Measurements from ENCODE around the gene FICD.
"Not testable (repeated sequence)": the region's sequence is repeated elsewhere in the genome, so short reads cannot be mapped to it uniquely, and the experiment has no call there.

FICD gene
- long read RNA-seq, donor 1, partial matches to known transcripts = 11 of 13 reads
- long read RNA-seq, donor 1, other reads (novel, unspliced or antisense) = 0 of 13 reads
- long read RNA-seq, donor 2 = 0 reads
- long read RNA-seq, donor 3 = 0 reads
- long read RNA-seq, donor 4 = 0 reads
- long read RNA-seq, donor 5, partial matches to known transcripts = 0 of 1 reads
- long read RNA-seq, donor 5, other reads (novel, unspliced or antisense) = 0 of 1 reads
- long read RNA-seq, donor 6, partial matches to known transcripts = 0 of 1 reads
- long read RNA-seq, donor 6, other reads (novel, unspliced or antisense) = 0 of 1 reads
- long read RNA-seq, donor 7, partial matches to known transcripts = 0 of 2 reads
- long read RNA-seq, donor 7, other reads (novel, unspliced or antisense) = 0 of 2 reads
- long read RNA-seq, donor 8, partial matches to known transcripts = 11 of 20 reads
- long read RNA-seq, donor 8, other reads (novel, unspliced or antisense) = 8 of 20 reads

- peak; percentile 87 for DNase-seq
These were observed at the start of gene FICD for GRCh38 chr12:108514973-108515814. Gene FICD, plus strand, starts transcription at chr12:108515277. Its CDS starts 1,696 bp downstream, at chr12:108516973.

- DNase-seq = no peak
These were observed 49.7 kb upstream of the FICD start for GRCh38 chr12:108465417-108465816.

DNA sequence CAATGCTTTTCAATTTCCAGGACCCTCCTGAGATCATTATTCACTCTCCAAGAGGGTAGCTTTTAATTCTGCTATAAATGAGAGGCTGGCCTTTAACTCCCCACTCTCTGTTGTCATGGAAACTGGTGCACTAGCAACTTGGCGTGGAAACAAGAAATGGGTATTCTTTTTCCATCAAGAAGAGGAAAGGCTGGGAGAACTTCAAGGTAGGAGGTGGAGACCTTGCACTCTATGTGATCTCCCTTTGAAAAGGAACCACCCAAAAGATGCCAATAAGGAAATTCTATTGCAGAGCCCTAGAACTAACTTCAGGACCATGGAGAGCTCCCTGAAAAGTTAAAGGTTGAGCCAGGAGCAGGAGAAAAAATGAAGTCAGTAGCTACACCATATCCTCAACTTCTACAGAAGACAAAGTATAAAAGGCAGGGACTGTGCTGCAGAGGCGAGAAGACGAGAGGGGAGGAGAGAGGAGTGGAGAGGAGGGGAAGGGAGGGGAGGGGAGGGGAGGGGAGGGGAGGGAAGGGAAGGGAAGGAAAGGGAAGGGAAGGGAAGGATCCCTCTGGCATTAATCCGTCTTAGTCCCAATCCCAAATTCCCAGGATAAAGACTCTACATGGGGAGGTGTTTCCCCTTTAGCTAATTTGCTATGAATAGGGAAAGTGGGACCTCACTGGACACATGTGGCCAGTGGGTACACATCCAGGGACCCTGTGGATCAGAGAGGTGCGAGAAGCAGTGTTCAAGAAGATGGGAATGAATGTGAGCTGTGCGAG is 46.7 kb upstream of the FICD start:
- DNase-seq = no peak

DNA sequence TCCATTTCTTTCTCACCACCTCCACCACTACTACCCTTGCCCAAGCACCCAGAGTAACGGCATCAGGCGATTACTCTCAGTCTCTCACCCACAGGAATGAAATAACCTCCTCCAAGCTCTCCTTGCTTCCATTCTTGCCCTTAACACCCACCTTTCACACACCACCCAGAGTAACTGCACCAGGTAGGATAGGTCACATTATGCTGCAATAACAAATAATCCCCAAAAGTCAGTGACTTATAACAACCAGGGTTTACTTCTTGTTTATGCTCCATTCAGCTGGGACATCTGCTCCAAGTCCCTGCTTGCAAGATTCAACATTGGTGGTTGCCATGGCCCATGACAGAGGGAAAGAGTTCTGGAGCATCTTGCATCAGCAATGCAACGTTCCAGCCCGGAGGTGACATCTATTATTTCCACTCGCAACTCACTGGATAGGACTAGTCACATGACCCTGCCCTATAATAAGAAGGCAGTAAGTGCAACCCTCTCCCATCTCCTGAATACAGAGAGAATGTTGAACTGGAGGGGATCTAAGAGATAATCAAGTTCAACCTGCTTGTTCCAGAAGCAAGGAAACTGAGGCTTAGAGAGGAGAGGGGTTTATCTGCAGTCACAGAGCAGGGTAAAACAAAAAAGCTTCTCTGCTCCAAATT is 41.5 kb upstream of the FICD start:
- DNase-seq = no peak

DNA sequence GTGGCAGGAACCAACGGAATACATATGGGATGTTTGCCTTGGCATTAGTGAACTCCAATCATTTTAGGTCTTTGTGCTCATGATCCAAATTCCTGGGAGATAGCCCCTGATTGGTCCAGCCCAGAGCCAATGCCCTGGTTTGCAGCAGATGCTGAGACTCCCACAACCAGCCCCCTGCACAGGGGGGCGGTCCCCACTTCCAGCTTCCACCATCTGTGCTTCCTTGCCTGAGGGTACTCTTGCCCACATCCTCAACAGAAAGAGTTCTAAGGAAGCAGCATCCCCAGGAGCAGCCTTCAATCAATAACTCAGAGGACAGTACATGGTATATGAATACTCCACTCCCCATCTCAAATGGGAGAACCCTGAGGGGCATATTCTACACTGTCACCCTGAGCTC is 39.7 kb upstream of the FICD start:
- DNase-seq = no peak

DNA sequence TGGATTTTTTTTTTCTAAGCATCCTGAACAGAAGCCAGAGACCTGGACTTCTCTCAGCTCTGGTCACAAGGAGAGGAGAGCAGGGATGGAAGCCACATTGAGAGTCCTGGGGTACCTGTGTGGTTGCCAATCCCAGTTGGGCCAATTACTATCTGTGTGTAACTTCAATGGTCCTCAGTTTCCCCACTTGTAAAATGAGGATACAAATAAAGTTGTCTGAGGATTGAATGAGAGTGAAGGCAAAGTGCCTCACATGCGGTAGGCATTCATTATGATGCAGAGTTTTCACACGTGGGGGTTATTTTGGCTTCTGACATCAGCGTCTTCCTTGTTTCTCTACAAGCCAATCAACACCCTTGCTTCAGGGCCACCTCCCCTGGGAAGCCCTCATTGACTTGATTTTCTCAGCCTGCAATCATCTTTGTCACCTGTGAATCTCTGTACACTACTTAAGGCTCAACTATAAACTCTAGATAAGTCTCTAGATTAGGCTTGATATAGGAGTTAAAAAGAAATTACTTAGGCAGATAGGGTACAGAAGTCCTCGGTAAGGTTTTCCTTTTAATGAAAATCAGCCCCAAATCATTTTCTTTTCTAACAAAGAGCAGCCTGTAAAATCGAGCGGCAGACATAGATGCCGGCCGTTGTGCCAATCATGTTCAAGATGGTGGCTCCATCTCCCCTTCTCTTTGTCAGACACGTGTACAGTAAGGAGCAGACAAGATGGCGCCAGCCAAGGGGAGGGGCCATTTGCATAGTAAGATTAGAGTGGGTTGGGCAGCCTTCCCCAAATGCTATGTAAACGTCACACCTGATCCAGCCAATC is 37.8 kb upstream of the FICD start:
- no peak for DNase-seq

DNA sequence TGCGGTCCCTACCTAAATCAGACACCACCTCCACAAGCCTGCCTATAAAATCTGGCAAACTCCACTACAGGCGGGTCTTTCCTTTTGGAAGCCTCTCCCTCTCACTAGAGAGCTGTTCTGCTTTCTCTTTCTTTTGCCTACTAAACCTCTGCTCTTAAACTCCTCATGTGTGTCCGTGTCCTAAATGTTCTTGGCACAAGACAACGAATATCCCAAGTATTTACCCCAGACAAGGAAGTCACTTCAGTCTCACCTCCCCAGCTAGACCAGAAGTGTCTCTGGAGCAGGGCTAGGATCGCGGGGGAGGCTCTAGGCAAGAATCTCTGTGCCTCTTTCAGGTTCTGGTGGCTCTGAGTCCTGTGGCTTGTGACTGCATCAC is 37.2 kb upstream of the FICD start:
- DNase-seq = no peak

GRCh38 chr12:108478611-108479206 is 36.4 kb upstream of the FICD start:
- no peak for DNase-seq

DNA sequence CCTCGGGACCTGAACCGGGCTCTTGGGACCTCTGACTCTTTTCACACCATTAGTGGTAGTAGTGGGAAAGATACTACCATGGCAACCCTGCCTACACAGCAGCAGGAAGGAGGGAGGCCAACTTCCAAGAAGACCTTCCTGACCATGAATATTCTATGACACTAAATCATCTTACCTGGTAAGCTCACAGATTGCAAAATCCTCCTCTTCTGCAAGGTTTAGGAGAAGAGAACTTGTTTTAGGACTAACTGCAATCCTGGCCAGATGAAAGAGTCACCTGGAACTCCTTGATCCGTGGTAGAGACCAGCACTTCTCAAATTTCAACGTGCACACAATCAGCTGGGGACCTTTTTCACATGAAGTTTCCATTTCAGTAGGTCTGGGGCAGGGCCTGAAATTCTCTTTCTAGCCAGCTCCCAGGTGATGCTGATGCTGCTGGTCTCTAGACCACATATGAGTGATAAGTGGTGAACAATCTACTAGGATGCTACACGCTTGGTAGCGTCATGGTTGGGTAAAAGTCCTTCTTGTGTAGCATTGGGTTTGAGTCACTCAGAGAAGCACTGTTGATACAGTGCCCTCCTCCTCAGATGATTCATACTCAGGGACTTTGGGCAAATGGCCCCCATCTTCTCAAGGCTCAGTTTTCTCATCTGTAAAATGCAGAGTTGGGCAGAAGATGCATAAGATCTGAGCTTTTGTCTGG is 35.6 kb upstream of the FICD start:
- DNase-seq = no peak

- no peak for DNase-seq
These were observed 32.3 kb upstream of the FICD start for GRCh38 chr12:108482717-108483212.

DNA sequence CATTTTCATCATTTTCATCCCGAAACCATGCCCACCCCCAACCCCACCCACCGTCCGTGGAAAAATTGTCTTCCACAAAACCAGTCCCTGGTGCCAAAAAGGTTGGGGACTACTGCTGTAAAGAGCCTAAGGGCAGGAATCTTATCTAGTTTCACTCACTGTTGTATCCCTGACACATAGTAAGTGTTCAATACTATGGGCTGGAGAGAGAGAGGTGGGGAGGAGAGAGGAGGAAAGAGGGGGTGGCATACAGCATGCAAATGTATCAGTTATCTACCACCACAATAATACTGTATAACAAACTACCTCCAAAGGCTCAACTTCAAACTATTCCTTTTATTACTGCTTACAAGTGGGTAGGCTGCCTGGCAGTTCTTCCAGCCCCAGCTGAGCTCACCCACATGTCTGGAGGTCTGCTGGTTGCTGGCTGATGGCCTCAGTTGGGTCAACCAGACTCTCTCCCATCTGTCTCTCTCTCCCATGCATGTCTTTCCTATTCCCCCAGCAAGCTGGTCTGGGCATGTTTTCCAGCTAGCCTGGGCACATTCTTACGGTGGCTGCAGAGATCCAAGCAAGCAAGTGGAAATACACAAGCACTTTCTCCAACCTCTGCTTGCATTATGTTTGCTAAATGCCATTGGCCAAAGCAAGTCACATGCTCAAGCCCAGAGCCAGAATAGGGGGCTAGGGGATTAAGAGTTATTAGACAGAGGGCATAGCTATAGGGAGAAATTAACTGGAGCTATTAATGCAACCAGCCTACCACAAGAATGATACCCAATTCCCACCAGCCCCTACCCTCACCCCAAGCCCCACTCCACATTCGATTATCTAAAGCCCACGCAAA is 31.6 kb upstream of the FICD start:
- DNase-seq = no peak

- no peak for DNase-seq
These were observed 30.6 kb upstream of the FICD start for GRCh38 chr12:108484431-108484830.

- DNase-seq = no peak
These were observed 30.2 kb upstream of the FICD start for GRCh38 chr12:108484845-108485244.

DNA sequence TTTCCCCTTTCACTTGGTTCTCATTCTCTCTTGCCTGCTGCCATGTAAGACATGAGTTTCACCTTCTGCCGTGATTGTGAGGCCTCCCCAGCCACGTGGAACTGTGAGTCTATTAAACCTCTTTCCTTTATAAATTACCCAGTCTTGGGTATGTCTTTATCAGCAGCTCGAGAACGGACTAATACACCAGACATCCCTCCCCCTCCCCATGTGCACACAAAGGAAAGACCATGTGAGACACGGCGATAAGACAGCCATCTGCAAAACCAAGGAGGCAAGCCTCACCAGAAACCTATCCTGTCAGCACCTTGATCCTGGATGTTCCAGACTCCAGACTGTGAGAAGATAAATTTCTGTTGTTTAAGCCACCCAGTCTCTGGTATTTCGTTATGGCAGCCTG is 29.7 kb upstream of the FICD start:
- DNase-seq = not testable (repeated sequence)

DNA sequence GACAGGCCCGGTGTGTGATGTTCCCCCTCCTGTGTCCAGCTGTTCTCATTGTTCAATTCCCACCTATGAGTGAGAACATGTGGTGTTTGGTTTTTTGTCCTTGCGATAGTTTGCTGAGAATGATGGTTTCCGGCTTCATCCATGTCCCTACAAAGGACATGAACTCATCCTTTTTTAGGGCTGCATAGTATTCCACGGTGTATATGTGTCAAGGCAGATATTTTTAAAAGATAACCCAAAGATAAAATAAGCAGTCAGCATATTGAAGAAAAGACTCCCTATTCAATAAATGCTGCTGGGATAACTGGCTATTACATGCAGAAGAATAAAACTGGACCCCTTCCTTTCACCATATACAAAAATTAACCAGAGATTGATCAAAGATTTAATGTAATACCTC is 28.0 kb upstream of the FICD start:
- not testable (repeated sequence) for DNase-seq

- DNase-seq = no peak
These were observed 23.8 kb upstream of the FICD start for GRCh38 chr12:108491256-108491655.

GRCh38 chr12:108495054-108495453 is 20.0 kb upstream of the FICD start:
- DNase-seq = no peak

DNA sequence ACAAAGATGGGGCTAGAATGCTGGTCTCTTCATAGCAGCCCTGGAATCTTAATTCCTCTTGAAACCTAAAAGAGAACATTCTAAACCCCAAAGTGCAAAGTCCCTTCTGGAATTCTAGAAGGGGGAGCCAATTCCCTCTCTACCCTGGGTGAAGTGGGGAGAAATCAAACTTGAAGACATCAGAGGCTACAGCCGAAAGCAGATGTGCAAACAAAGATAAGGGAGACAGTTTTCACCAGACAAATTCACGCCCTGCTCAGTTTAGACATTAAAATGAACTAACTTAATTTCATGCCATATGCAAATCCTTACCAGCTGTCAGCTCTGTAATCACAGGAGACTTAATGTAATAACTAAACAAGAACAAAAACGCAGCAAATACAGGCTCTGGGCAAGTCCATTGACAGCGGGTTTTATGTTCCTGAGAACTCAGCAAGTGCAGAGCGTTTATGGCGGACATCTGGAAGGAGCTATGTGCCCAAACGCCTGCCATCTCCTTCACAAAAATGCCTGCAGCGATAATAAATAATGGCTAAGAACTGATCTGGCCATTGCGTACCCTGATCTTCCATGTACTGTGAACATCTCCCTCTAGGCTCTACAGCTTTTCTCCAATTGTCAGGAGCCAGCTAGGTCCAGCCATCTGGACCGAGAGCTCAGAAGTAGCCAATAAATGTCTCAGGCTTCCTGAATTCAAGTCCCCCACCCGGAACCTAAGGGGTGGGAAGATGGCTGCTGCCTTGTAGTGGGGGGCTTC is 19.1 kb upstream of the FICD start:
- DNase-seq = no peak
